GM18519 (cell line): ENCODE measurements around the gene CDNF.
"Not testable (repeated sequence)": the region's sequence is repeated elsewhere in the genome, so short reads cannot be mapped to it uniquely, and the experiment has no call there.

ENCODE experiments used
- ATAC-seq: cut with Tn5 transposase; IDR thresholded peaks from one replicate; pipeline ENCODE4 v1.9.1; 2021; ENCODE audit warnings: mild to moderate bottlenecking, moderate library complexity; ENCODE audit not compliant: unreplicated experiment, low FRiP score

Gene CDNF

GRCh38 chr10:14840178-14840577, 2.3 kb upstream of the CDNF start:
- no peak for ATAC-seq

- ATAC-seq: no peak
Measured at GRCh38 chr10:14839305-14839695, 1.5 kb upstream of the CDNF start.

- no peak for ATAC-seq
Measured at GRCh38 chr10:14838582-14839304, 906 bp upstream of the CDNF start.

- ATAC-seq: no peak
Measured at GRCh38 chr10:14837003-14837756, 657 bp downstream of the CDNF start.

GRCh38 chr10:14836208-14836607, 1.6 kb downstream of the CDNF start:
- no peak for ATAC-seq

- ATAC-seq: no peak
Measured at GRCh38 chr10:14833106-14833505, 4.7 kb downstream of the CDNF start.

- ATAC-seq: no peak
Measured at GRCh38 chr10:14826076-14826829, 11.6 kb downstream of the CDNF start.

- no peak for ATAC-seq
Measured at GRCh38 chr10:14823966-14824365, 13.9 kb downstream of the CDNF start.

GRCh38 chr10:14822879-14823755, 14.7 kb downstream of the CDNF start:
- no peak for ATAC-seq

- ATAC-seq: no peak
Measured at GRCh38 chr10:14821635-14822375, 16.0 kb downstream of the CDNF start.

- no peak for ATAC-seq
Measured at GRCh38 chr10:14820775-14821154, 17.1 kb downstream of the CDNF start.

GRCh38 chr10:14820010-14820774, 17.6 kb downstream of the CDNF start:
- no peak for ATAC-seq

GRCh38 chr10:14816717-14817116, 21.1 kb downstream of the CDNF start:
- ATAC-seq: not testable (repeated sequence)

GRCh38 chr10:14815681-14816080, 22.2 kb downstream of the CDNF start:
- ATAC-seq: no peak

- no peak for ATAC-seq
Measured at GRCh38 chr10:14812271-14812670, 25.6 kb downstream of the CDNF start.

GRCh38 chr10:14810969-14811953, 26.6 kb downstream of the CDNF start:
- ATAC-seq: no peak

GRCh38 chr10:14806318-14806717, 31.5 kb downstream of the CDNF start:
- no peak for ATAC-seq

GRCh38 chr10:14803827-14804226, 34.0 kb downstream of the CDNF start:
- no peak for ATAC-seq
